Activated T-cell treated with anti-CD3 and anti-CD28 coated beads for 48 hours (primary cell): ENCODE results near the gene AKT3.
"Not testable (repeated sequence)": the region's sequence is repeated elsewhere in the genome, so short reads cannot be mapped to it uniquely, and the experiment has no call there.

Source experiments
- DNase-seq: peaks from one replicate; pipeline ENCODE4 v3.0.0-alpha.2; 2020; ENCODE audit warnings: low read depth

The AKT3 gene

GRCh38 chr1:243841507-243841906, 8.5 kb downstream of the AKT3 start:
- DNase-seq, result no peak

- DNase-seq, result no peak
Observed at GRCh38 chr1:243837907-243838535, 12.0 kb downstream of the AKT3 start.

GRCh38 chr1:243834130-243834529, 15.9 kb downstream of the AKT3 start:
- DNase-seq, result no peak

GRCh38 chr1:243831463-243831862, 18.6 kb downstream of the AKT3 start:
- DNase-seq, result no peak

- no peak for DNase-seq
Observed at GRCh38 chr1:243827206-243827605, 22.8 kb downstream of the AKT3 start.

GRCh38 chr1:243824907-243825306, 25.1 kb downstream of the AKT3 start:
- DNase-seq, result not testable (repeated sequence)

GRCh38 chr1:243821177-243821680, 28.8 kb downstream of the AKT3 start:
- DNase-seq, result no peak

GRCh38 chr1:243819438-243819839, 30.6 kb downstream of the AKT3 start:
- DNase-seq, result no peak

- DNase-seq, result no peak
Observed at GRCh38 chr1:243818978-243819377, 31.1 kb downstream of the AKT3 start.

- DNase-seq, result no peak
Observed at GRCh38 chr1:243814718-243815117, 35.3 kb downstream of the AKT3 start.

- DNase-seq, result not testable (repeated sequence)
Observed at GRCh38 chr1:243807346-243807745, 42.7 kb downstream of the AKT3 start.

- DNase-seq, result no peak
Observed at GRCh38 chr1:243806310-243806709, 43.7 kb downstream of the AKT3 start.

GRCh38 chr1:243802736-243803135, 47.3 kb downstream of the AKT3 start:
- no peak for DNase-seq

GRCh38 chr1:243801378-243801777, 48.7 kb downstream of the AKT3 start:
- DNase-seq, result no peak

GRCh38 chr1:243799908-243800307, 50.1 kb downstream of the AKT3 start:
- DNase-seq, result no peak

GRCh38 chr1:243798726-243799125, 51.3 kb downstream of the AKT3 start:
- no peak for DNase-seq

GRCh38 chr1:243796016-243796415, 54.0 kb downstream of the AKT3 start:
- DNase-seq, result no peak

GRCh38 chr1:243793298-243793697, 56.7 kb downstream of the AKT3 start:
- DNase-seq, result no peak

- DNase-seq, result no peak
Observed at GRCh38 chr1:243792891-243793290, 57.2 kb downstream of the AKT3 start.

GRCh38 chr1:243792401-243792800, 57.6 kb downstream of the AKT3 start:
- DNase-seq, result no peak

GRCh38 chr1:243791586-243792267, 58.3 kb downstream of the AKT3 start:
- no peak for DNase-seq

- no peak for DNase-seq
Observed at GRCh38 chr1:243790404-243790803, 59.6 kb downstream of the AKT3 start.

- DNase-seq, result no peak
Observed at GRCh38 chr1:243786531-243786930, 63.5 kb downstream of the AKT3 start.

GRCh38 chr1:243784506-243784905, 65.5 kb downstream of the AKT3 start:
- no peak for DNase-seq
